Kidney glomerular epithelial cell (primary cell): Measurements from ENCODE around the gene ACACA.

Source experiments
- DNase-seq: peaks from one replicate; lab custom pipeline; 2025; lab: John Stamatoyannopoulos, UW

Gene ACACA

GRCh38 chr17:37292429-37293139 is 114.1 kb downstream of the ACACA start:
- no peak for DNase-seq

GRCh38 chr17:37291351-37291750 is 115.3 kb downstream of the ACACA start:
- no peak for DNase-seq

GRCh38 chr17:37286430-37286829 is 120.2 kb downstream of the ACACA start:
- no peak for DNase-seq

GRCh38 chr17:37284191-37284590 is 122.4 kb downstream of the ACACA start:
- DNase-seq, result no peak

- no peak for DNase-seq
Observed at GRCh38 chr17:37283414-37283961, 123.1 kb downstream of the ACACA start.

- no peak for DNase-seq
Observed at GRCh38 chr17:37280841-37281240, 125.8 kb downstream of the ACACA start.

DNA sequence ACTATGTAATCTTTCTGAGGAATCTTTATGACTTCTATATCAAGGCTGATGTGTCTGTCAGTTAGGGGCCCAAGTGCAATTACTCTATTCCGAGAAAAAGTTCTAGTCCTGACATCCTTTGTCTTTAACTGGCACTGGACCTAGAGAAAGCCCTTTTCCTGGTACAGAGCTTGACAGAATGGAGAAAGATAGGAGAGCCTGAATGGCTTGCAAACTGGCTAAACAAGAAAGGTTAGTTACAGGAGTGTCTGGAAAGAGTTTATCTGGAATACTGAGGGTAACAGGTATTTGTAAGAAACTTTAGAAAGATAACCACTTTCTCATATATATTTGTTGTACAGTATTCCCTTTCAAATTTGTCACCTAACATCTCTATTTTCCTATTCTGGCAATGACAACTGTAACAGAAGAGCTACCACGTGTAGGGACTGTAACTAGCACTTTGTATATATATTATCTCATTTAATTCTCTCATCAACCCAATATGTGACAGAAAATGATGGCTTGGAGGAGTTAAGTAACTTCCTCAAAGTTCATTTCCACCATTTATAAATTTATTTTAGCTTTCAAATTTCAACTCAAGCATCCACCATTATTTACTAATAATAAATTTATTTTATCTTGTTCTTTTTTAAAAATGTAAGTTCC is 128.3 kb downstream of the ACACA start:
- DNase-seq, result no peak

DNA sequence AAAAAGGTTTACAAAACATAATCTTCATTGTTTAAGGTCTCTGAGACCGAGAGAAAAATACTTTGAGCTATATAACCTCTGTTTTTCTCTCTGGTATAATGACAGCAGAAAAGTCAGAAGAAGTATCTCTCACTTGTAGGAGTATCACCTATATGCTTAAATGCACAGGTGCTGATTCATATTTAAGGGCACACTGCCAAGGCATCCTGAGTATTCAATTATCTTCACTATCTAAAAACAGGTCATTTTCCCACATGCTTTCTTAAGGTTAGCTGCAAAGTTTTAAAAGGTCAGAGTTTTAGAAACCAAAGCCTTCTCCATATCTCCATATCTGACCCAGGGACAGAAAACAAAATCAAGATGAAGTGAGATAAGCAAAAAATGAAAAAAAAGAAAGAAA is 130.2 kb downstream of the ACACA start:
- DNase-seq, result no peak

GRCh38 chr17:37274461-37274860 is 132.2 kb downstream of the ACACA start:
- DNase-seq, result no peak

GRCh38 chr17:37273409-37274051 is 133.1 kb downstream of the ACACA start:
- DNase-seq, result no peak

- DNase-seq, result no peak
Observed at GRCh38 chr17:37265446-37266173, 141.0 kb downstream of the ACACA start.

DNA sequence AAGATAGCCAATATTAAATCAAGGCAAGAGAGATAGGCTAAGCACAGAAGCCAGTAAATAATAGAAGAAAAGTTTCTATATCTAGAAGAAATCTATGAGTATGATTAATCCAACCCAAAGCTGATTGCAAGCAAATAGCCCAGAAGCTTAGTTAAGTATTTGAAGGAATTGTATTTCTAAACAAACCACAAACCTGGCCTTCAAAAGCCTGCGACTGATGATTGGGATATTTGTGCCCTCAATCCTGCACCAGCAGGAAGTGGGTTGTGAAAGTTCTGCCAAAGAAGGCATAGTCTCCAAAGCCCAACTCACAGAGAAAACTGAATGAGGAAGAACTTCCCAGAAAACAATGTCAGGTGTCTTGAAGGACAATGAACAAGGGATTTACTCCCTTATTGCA is 145.3 kb downstream of the ACACA start:
- no peak for DNase-seq

- peak; percentile 47 for DNase-seq
Observed at GRCh38 chr17:37259030-37259735, 147.5 kb downstream of the ACACA start.

GRCh38 chr17:37256627-37257026 is 150.0 kb downstream of the ACACA start:
- DNase-seq, result no peak

DNA sequence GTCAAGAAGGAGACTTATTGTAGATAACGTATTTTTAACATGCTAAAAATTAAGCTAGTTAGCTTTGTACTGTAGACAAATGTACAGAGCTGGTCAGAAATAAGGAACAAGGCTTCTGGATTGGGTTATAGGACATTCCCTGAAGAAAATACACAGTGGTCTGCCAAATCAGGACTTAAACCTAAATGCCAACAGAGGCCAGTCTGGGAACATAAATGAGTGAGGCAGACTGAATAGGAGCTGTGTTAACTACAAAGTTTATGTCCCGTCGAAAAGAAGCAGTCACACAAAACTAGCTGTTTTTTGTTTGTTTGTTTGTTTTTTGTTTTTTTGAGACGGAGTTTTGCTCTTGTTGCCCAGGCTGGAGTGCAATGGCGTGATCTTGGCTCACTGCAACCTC is 151.2 kb downstream of the ACACA start:
- DNase-seq, result no peak

DNA sequence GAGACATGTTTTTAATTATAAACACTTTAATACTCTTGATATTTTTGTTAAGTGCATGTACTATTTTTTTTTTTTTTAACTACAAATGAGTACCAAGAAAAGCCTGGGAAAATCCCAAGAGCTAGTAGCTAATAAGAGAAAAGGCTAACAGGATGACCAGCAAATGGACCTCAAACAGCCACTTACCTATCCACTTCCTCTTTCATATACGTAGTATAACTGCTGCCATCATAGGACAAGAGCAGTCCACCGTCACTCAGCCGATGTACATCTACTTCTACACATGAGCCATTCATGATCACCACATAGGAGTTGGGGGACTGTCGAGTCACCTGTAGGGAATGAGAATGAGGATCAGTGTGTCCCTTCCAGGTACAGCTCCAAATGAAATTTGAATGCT is 158.8 kb downstream of the ACACA start:
- no peak for DNase-seq

DNA sequence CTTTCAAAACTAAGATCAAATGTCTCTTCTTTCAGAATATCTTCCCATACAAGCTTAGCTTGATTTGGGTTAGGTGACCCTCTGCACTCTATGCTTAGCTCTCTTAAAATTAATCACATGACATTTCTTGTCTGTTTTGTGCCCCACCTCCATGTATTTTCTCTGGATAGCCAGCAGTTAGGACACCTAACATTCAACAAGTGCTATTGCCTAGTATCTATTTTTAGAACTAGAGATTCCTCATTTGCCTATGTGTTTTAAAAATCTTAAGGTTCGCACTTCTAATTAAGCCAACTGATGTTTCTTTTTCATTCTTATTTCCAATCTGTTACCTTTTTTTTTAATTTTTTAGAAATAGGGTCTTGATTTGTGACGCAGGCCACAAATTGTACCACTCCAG is 160.6 kb downstream of the ACACA start:
- DNase-seq, result no peak

- DNase-seq, result no peak
Observed at GRCh38 chr17:37240381-37240780, 166.3 kb downstream of the ACACA start.

DNA sequence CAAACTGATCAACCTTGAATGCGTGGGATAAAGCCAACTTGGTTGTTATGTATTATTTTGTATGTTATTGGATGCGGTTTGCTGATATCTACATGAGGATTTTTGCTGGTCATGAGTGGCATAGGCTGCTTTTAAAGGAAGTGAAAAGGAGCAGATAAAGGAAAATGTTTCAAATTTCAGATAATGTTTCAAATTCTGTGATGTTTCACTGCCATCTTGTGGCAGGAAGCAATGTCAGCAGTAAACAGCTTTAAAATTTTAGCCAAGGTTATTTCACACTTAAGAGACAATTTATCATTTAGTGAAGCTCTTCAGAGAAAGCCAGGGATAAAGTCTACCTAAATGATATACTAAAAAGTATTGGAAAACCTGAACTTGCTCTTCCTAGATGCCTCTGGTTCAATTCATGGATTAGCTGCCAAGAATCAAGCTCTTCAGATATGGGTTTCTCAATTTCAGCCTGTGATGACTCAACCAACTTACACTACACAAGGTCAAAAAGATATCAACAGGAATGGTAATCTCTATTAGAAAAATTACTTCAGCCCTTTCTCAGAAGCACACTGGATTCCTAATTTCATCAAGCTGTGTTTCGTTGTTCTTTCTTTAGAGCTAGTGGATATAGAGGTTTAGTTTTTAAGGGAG is 166.8 kb downstream of the ACACA start:
- peak; percentile 15 for DNase-seq

- no peak for DNase-seq
Observed at GRCh38 chr17:37234106-37234505, 172.5 kb downstream of the ACACA start.

DNA sequence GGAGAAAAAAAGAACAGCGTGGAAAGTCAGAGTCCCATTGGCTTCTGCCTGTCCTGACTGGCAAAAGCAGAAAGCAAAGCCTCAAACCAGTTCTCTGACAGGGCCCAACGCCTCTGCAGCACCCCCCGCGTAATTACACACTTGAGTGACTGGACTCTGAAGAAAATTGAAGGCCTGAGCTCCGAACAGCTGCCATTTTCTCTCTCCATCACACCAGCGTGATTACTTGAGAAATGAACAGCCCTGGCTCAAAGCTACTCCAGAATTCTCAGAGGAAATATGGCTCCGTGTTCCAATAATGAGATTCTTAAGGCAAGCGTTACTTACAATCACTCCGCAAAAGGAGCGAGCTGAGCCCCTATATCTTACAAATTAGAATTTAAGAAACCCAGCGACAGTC is 173.6 kb downstream of the ACACA start:
- no peak for DNase-seq
